Thyroid gland (tissue), 4 donors: ENCODE measurements around the gene XRCC3.

Source experiments
- POLR2A ChIP-seq, 2 donors: fragments of 450-650 bp; IDR thresholded peaks; one replicate each; pipeline ENCODE4 v1.6.1; 2017; ENCODE audit warnings: antibody characterized with exemption in 2 of 2, mild to moderate bottlenecking in 2 of 2, moderate library complexity in 1 of 2
- TF ChIP-seq, protein P1 (sequence below), 6 experiments: fragments of 200-600 bp in 3 of 6; fragments of 450-650 bp in 3 of 6; sonication (generic) in 3 of 6; IDR thresholded peaks; one replicate each; pipeline ENCODE4 v1.5.1; 2016 to 2019; ENCODE audit warnings: antibody characterized with exemption in 6 of 6, mild to moderate bottlenecking in 2 of 6, inconsistent platforms in 1 of 6, moderate library complexity in 1 of 6

GRCh38 chr14:103667671-103668070 is 47.6 kb downstream of the XRCC3 start:
- TF ChIP-seq POLR2A (IDR thresholded peaks at IDR 0.05): no peak
- TF ChIP-seq, protein P1, sequence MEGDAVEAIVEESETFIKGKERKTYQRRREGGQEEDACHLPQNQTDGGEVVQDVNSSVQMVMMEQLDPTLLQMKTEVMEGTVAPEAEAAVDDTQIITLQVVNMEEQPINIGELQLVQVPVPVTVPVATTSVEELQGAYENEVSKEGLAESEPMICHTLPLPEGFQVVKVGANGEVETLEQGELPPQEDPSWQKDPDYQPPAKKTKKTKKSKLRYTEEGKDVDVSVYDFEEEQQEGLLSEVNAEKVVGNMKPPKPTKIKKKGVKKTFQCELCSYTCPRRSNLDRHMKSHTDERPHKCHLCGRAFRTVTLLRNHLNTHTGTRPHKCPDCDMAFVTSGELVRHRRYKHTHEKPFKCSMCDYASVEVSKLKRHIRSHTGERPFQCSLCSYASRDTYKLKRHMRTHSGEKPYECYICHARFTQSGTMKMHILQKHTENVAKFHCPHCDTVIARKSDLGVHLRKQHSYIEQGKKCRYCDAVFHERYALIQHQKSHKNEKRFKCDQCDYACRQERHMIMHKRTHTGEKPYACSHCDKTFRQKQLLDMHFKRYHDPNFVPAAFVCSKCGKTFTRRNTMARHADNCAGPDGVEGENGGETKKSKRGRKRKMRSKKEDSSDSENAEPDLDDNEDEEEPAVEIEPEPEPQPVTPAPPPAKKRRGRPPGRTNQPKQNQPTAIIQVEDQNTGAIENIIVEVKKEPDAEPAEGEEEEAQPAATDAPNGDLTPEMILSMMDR (IDR thresholded peaks at IDR 0.05): no peak
